HUES48 (cell line): ENCODE results near the gene NXPE2.

Experiments
- H3K27ac ChIP-seq: one replicate; pipeline ENCODE4 v1.7.0; 2013; ENCODE audit warnings: low read depth, low read length, inconsistent platforms
- H3K27me3 ChIP-seq: 2 replicates; pipeline ENCODE4 v1.6.1; 2013; ENCODE audit warnings: mild to moderate bottlenecking, low read length; ENCODE audit not compliant: control insufficient read depth, insufficient read depth
- H3K36me3 ChIP-seq: 2 replicates; pipeline ENCODE4 v1.6.1; 2013; ENCODE audit warnings: low read length; ENCODE audit not compliant: control insufficient read depth, insufficient read depth
- H3K4me1 ChIP-seq: 2 replicates; pipeline ENCODE4 v1.6.1; 2013; ENCODE audit warnings: mild to moderate bottlenecking, low read length; ENCODE audit not compliant: control insufficient read depth, insufficient read depth
- H3K4me3 ChIP-seq: 2 replicates; pipeline ENCODE4 v1.5.1; 2013; ENCODE audit warnings: mild to moderate bottlenecking, low read depth, low read length
- H3K9ac ChIP-seq: 2 replicates; pipeline ENCODE4 v1.6.1; 2013; ENCODE audit warnings: mild to moderate bottlenecking, low read depth, low read length, moderate library complexity
- H3K9me3 ChIP-seq: 2 replicates; pipeline ENCODE4 v1.6.1; 2013; ENCODE audit warnings: low read length; ENCODE audit not compliant: control insufficient read depth, insufficient read depth

Gene NXPE2

DNA sequence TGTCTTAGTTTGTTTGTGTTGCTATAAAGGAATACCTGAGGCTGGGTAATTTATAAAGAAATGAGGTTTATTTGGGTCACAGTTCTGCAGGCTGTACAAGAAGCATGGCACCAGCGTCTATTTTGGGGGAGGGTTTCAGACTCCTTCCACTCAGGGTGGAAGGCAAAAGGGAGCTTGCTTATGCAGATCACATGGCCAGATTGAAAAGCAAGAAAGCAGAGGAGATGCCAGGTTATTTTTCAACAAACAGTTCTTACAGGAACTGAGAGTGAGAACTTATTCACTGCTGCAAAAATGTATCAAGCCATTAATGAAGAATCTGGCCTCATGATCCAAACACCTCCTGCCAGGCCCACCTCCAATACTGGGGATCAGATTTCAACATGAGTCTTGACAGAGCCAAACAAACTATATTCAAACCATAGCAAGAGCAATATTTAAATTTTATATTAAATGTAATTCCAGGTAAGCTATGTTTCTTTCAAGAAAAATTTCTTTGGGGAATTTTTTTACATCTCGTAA lies 66.9 kb downstream of the NXPE2 start:
- Histone ChIP-seq H3K4me1 (no peaks in the 10 kb centered on the region), H3K4me3 (no peak overlapping the region), H3K9me3 (no peaks in the 10 kb centered on the region)

GRCh38 chr11:114746013-114746412 lies 67.7 kb downstream of the NXPE2 start:
- H3K4me1 ChIP-seq, result no peaks in the 10 kb centered on the region
- no peak overlapping the region for H3K27ac ChIP-seq
- H3K4me3 ChIP-seq, result no peak overlapping the region
- H3K9me3 ChIP-seq, result no peaks in the 10 kb centered on the region
- H3K9ac ChIP-seq, result no peak overlapping the region
- no peaks in the 10 kb centered on the region for H3K27me3 ChIP-seq
- no peaks in the 10 kb centered on the region for H3K36me3 ChIP-seq

More for the DNA sequence above, 66.9 kb downstream of the NXPE2 start:
- H3K27ac ChIP-seq, result no peak overlapping the region
- no peak overlapping the region for H3K9ac ChIP-seq
- no peaks in the 10 kb centered on the region for H3K36me3 ChIP-seq
- H3K27me3 ChIP-seq, result no peaks in the 10 kb centered on the region
